ENCODE data around the gene URGCP. TPM values are rescaled to one million over a fixed set of nuclear protein-coding genes. Genes with fewer than 3 reads are reported as not detected.

URGCP gene
- total RNA-seq, 1 donor from 2014 or later: 21.1 TPM

- H3K9me3 ChIP-seq: no peaks in the 10 kb centered on the region
- peak overlapping the region; percentile 13 for H3K27ac ChIP-seq
- peaks cover 0 to 56% of the 10 kb centered on the region in 2 donors for H3K36me3 ChIP-seq
- intact Hi-C loops (cut with DNase I): no loop called here
- no peak for DNase-seq (ENCODE audit: extremely low spot score in 2 of 2)
- H3K4me1 ChIP-seq: peaks cover 12% of the 10 kb centered on the region
- no peak overlapping the region for H3K4me3 ChIP-seq
- no peaks in the 10 kb centered on the region for H3K27me3 ChIP-seq
- TF ChIP-seq POLR2AphosphoS5 (IDR thresholded peaks at IDR 0.05; ENCODE audit: insufficient read depth in 1 of 2, low read depth in 1 of 2) (no peak), POLR2A (IDR thresholded peaks at IDR 0.05) (no peak), CTCF (IDR thresholded peaks at IDR 0.05) (no peak)
Observed at GRCh38 chr7:43877968-43878864, 28.2 kb downstream of the URGCP start.

DNA sequence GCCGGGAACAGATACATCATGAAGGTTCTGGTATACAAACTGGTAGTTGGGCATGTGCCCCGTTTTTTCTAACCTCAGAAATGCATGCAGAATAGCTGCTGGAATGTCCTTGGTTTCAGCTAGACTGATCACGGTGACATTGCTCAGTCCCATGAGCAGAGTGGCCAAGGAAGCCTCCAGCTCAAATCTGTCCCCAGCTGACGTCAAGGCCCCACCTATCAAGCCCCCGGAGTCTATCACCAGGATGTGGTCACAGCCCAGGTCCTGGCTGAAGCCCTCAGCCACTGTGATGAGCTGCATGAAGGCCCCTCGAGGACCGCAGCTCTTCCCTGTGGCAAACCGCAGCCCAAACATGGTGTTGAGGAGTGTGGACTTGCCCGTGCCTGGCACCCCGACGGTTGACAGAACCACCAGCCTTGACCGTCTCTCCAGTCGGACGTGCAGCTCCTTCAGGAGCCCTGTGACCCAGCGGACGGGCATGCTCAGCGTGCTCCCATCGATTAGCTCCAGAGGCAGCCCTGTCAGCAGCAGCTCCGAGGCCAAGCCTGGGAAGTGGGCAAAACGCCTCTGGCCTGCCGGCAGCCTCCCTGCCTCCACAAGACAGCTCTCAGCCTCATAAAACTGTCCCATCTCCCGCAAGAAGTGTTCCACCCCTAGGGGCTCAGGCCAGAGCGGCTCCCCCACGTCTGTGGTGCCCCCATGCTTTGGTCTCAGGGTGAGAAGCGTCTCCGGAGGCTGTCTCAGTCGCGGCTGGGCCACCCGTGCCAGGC lies 29.2 kb downstream of the URGCP start:
- Histone ChIP-seq H3K4me1 (peaks cover 23% of the 10 kb centered on the region), H3K9me3 (no peaks in the 10 kb centered on the region), H3K27ac (no peak overlapping the region), H3K36me3 (peaks cover 0 to 56% of the 10 kb centered on the region in 2 donors), H3K27me3 (no peaks in the 10 kb centered on the region), H3K4me3 (no peak overlapping the region)
- DNase-seq (ENCODE audit: extremely low spot score in 2 of 2): no peak
- TF ChIP-seq POLR2AphosphoS5 (IDR thresholded peaks at IDR 0.05; ENCODE audit: insufficient read depth in 1 of 2, low read depth in 1 of 2) (no peak), CTCF (IDR thresholded peaks at IDR 0.05) (no peak), POLR2A (IDR thresholded peaks at IDR 0.05) (no peak)
- intact Hi-C loops (cut with DNase I): no loop called here

GRCh38 chr7:43876241-43876640 lies 30.2 kb downstream of the URGCP start:
- intact Hi-C loops (cut with DNase I): no loop called here

GRCh38 chr7:43873300-43873699 lies 33.1 kb downstream of the URGCP start:
- Histone ChIP-seq H3K9me3 (no peaks in the 10 kb centered on the region), H3K4me1 (peaks cover 50% of the 10 kb centered on the region), H3K4me3 (no peak overlapping the region), H3K36me3 (peaks cover 0 to 33% of the 10 kb centered on the region in 2 donors), H3K27me3 (no peaks in the 10 kb centered on the region), H3K27ac (peak overlapping the region; percentile 98)
- no peak for DNase-seq (ENCODE audit: extremely low spot score in 2 of 2)
- TF ChIP-seq POLR2A (IDR thresholded peaks at IDR 0.05): no peak
- TF ChIP-seq POLR2AphosphoS5 (IDR thresholded peaks at IDR 0.05; ENCODE audit: insufficient read depth in 1 of 2, low read depth in 1 of 2): peak; percentile 60 to 62
- intact Hi-C loops (cut with DNase I): no loop called here

More at GRCh38 chr7:43876241-43876640, 30.2 kb downstream of the URGCP start:
- Histone ChIP-seq H3K27ac (no peak overlapping the region), H3K4me1 (peaks cover 29% of the 10 kb centered on the region), H3K27me3 (no peaks in the 10 kb centered on the region), H3K36me3 (peaks cover 0 to 52% of the 10 kb centered on the region in 2 donors), H3K4me3 (no peak overlapping the region), H3K9me3 (no peaks in the 10 kb centered on the region)
- no peak for DNase-seq (ENCODE audit: extremely low spot score in 2 of 2)
- TF ChIP-seq POLR2A (IDR thresholded peaks at IDR 0.05): no peak
- no peak for TF ChIP-seq POLR2AphosphoS5 (IDR thresholded peaks at IDR 0.05; ENCODE audit: insufficient read depth in 1 of 2, low read depth in 1 of 2)
- no peak for TF ChIP-seq CTCF (IDR thresholded peaks at IDR 0.05)

- no peak for DNase-seq (ENCODE audit: extremely low spot score in 2 of 2)
- no peaks in the 10 kb centered on the region for H3K9me3 ChIP-seq
- intact Hi-C loops (cut with DNase I): no loop called here
- H3K27me3 ChIP-seq: no peaks in the 10 kb centered on the region
- H3K4me3 ChIP-seq: no peak overlapping the region
- peaks cover 0 to 26% of the 10 kb centered on the region in 2 donors for H3K36me3 ChIP-seq
- peaks cover 55% of the 10 kb centered on the region for H3K4me1 ChIP-seq
- TF ChIP-seq POLR2A (IDR thresholded peaks at IDR 0.05) (no peak), POLR2AphosphoS5 (IDR thresholded peaks at IDR 0.05; ENCODE audit: insufficient read depth in 1 of 2, low read depth in 1 of 2) (peak in 1 of 2 donors; percentile 68)
- peak overlapping the region; percentile 98 for H3K27ac ChIP-seq
Observed at GRCh38 chr7:43872406-43873110, 33.8 kb downstream of the URGCP start.
